Body of pancreas (tissue), 4 donors: Measurements from ENCODE around the gene KCNMB4.

Experiments
- CTCF ChIP-seq, 7 experiments: fragments of 450-650 bp in 4 of 7; fragments of 200-600 bp in 3 of 7; sonication (generic) in 3 of 7; IDR thresholded peaks; one replicate each; pipeline ENCODE4 v1.5.1; 2016 to 2019; ENCODE audit warnings: antibody characterized with exemption in 7 of 7
- POLR2A ChIP-seq, 3 donors: fragments of 450-650 bp; IDR thresholded peaks; one replicate each; pipeline ENCODE4 v1.6.1; 2016; ENCODE audit warnings: antibody characterized with exemption in 3 of 3, mild to moderate bottlenecking in 2 of 3

- TF ChIP-seq POLR2A (IDR thresholded peaks at IDR 0.05): no peak
- no peak for TF ChIP-seq CTCF (IDR thresholded peaks at IDR 0.05)
These were observed 27.6 kb upstream of the KCNMB4 start for GRCh38 chr12:70338531-70338930.
